Esophagus muscularis mucosa (tissue), 3 donors: ENCODE measurements around the gene XYLB.

ENCODE experiments used
- POLR2AphosphoS5 ChIP-seq, 2 donors: sonication (generic); formaldehyde crosslinking; IDR thresholded peaks; one replicate each; pipeline ENCODE4 v1.6.1; 2017; ENCODE audit warnings: antibody characterized with exemption in 2 of 2
- TF ChIP-seq, protein P1 (sequence below), 3 experiments: fragments of 200-600 bp in 2 of 3; fragments of 450-650 bp in 1 of 3; sonication (generic) in 2 of 3; IDR thresholded peaks; one replicate each; pipeline ENCODE4 v1.5.1; 2017 to 2019; ENCODE audit warnings: antibody characterized with exemption in 3 of 3, mild to moderate bottlenecking in 2 of 3, moderate library complexity in 1 of 3

DNA sequence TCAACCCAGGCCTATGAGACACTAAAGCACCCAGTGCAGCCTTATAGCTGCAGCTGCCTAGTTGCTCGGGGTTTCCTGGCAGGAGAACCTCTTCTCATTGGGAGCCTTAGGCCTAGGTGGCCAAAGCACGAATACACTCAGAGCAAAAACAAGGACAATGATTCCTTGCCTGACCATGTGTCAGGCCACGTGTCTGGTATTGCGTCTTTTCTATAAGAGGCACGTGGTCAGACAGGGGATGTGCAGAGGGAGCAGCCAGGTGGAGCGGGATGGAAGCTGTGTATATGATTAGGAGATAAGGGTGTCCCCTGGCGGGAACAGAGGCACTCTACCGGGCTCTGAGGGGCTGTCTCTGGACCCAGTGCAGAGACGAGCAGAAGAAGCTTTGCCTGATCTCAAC is 38.1 kb upstream of the XYLB start:
- TF ChIP-seq, protein P1, sequence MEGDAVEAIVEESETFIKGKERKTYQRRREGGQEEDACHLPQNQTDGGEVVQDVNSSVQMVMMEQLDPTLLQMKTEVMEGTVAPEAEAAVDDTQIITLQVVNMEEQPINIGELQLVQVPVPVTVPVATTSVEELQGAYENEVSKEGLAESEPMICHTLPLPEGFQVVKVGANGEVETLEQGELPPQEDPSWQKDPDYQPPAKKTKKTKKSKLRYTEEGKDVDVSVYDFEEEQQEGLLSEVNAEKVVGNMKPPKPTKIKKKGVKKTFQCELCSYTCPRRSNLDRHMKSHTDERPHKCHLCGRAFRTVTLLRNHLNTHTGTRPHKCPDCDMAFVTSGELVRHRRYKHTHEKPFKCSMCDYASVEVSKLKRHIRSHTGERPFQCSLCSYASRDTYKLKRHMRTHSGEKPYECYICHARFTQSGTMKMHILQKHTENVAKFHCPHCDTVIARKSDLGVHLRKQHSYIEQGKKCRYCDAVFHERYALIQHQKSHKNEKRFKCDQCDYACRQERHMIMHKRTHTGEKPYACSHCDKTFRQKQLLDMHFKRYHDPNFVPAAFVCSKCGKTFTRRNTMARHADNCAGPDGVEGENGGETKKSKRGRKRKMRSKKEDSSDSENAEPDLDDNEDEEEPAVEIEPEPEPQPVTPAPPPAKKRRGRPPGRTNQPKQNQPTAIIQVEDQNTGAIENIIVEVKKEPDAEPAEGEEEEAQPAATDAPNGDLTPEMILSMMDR (IDR thresholded peaks at IDR 0.05): no peak
- no peak for TF ChIP-seq POLR2AphosphoS5 (IDR thresholded peaks at IDR 0.05)
